HEK293T (cell line): Measurements from ENCODE around the gene TIPARP.
"Not testable (repeated sequence)": the region's sequence is repeated elsewhere in the genome, so short reads cannot be mapped to it uniquely, and the experiment has no call there.

Experiments
- CTCF ChIA-PET: fragments of 350-600 bp; formaldehyde crosslinking; extraction: SDS; loops from one replicate; lab custom pipeline; 2021; ENCODE audit warnings: antibody characterized with exemption, inconsistent platforms; lab: Yijun Ruan, JAX
- POLR2A ChIA-PET: fragments of 350-600 bp; formaldehyde crosslinking; extraction: SDS; loops from one replicate; lab custom pipeline; 2020; ENCODE audit warnings: antibody characterized with exemption, inconsistent platforms; lab: Yijun Ruan, JAX
- DNase-seq: peaks from one replicate; pipeline ENCODE4 v3.0.0; 2012; ENCODE audit warnings: mixed read lengths; ENCODE audit errors: extremely low spot score
- ARNT ChIP-seq: fragments of 450-650 bp; IDR thresholded peaks from 2 replicates; pipeline ENCODE4 v1.6.1; 2017; ENCODE audit warnings: mild to moderate bottlenecking
- BHLHE40 ChIP-seq: fragments of 450-650 bp; IDR thresholded peaks from 2 replicates; pipeline ENCODE4 v1.6.1; 2016; ENCODE audit warnings: mild to moderate bottlenecking, moderate library complexity, borderline replicate concordance
- CTBP1 ChIP-seq: fragments of 450-650 bp; IDR thresholded peaks from 2 replicates; pipeline ENCODE4 v1.6.1; 2016; ENCODE audit warnings: borderline replicate concordance
- ELF4 ChIP-seq: fragments of 450-650 bp; IDR thresholded peaks from 2 replicates; pipeline ENCODE4 v1.6.1; 2017; ENCODE audit warnings: antibody characterized with exemption
- FOXA1 ChIP-seq: fragments of 450-650 bp; IDR thresholded peaks from 2 replicates; pipeline ENCODE4 v1.6.1; 2016; ENCODE audit warnings: mild to moderate bottlenecking
- FOXK2 ChIP-seq: fragments of 450-650 bp; IDR thresholded peaks from 2 replicates; pipeline ENCODE4 v1.6.1; 2016; ENCODE audit warnings: mild to moderate bottlenecking
- FOXM1 ChIP-seq: fragments of 450-650 bp; IDR thresholded peaks from 2 replicates; pipeline ENCODE4 v1.6.1; 2017; ENCODE audit warnings: mild to moderate bottlenecking, borderline replicate concordance
- HDGF ChIP-seq: fragments of 450-650 bp; IDR thresholded peaks from 2 replicates; pipeline ENCODE4 v1.6.1; 2017; ENCODE audit warnings: antibody characterized with exemption, borderline replicate concordance
- L3MBTL2 ChIP-seq: fragments of 450-650 bp; conservative IDR thresholded peaks from 2 replicates; pipeline ENCODE4 v1.6.1; 2016; ENCODE audit warnings: mild to moderate bottlenecking
- LEF1 ChIP-seq: fragments of 450-650 bp; IDR thresholded peaks from 2 replicates; pipeline ENCODE4 v1.6.1; 2017; ENCODE audit warnings: mild to moderate bottlenecking, borderline replicate concordance
- NFRKB ChIP-seq: fragments of 450-650 bp; IDR thresholded peaks from 2 replicates; pipeline ENCODE4 v1.6.1; 2016; ENCODE audit warnings: mild to moderate bottlenecking, moderate library complexity
- SP1 ChIP-seq: fragments of 450-650 bp; IDR thresholded peaks from 2 replicates; pipeline ENCODE4 v1.6.1; 2017
- SUZ12 ChIP-seq: fragments of 450-650 bp; IDR thresholded peaks from 2 replicates; pipeline ENCODE4 v1.6.1; 2016; ENCODE audit warnings: mild to moderate bottlenecking
- TARDBP ChIP-seq: fragments of 450-650 bp; IDR thresholded peaks from 2 replicates; pipeline ENCODE4 v1.6.1; 2016
- ZNF384 ChIP-seq: fragments of 450-650 bp; IDR thresholded peaks from 2 replicates; pipeline ENCODE4 v1.6.1; 2016
- TF ChIP-seq, protein P1 (sequence below): fragments of 450-650 bp; IDR thresholded peaks from 2 replicates; pipeline ENCODE4 v1.6.1; 2016

Gene TIPARP

GRCh38 chr3:156649681-156650080, 24.7 kb upstream of the TIPARP start:
- no peak for TF ChIP-seq LEF1
- TF ChIP-seq NFRKB, result no peak
- TF ChIP-seq HDGF, result no peak
- TF ChIP-seq, protein P1, sequence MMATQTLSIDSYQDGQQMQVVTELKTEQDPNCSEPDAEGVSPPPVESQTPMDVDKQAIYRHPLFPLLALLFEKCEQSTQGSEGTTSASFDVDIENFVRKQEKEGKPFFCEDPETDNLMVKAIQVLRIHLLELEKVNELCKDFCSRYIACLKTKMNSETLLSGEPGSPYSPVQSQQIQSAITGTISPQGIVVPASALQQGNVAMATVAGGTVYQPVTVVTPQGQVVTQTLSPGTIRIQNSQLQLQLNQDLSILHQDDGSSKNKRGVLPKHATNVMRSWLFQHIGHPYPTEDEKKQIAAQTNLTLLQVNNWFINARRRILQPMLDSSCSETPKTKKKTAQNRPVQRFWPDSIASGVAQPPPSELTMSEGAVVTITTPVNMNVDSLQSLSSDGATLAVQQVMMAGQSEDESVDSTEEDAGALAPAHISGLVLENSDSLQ, result no peak
- TF ChIP-seq SUZ12, result no peak
- TF ChIP-seq FOXK2, result no peak
- TF ChIP-seq SP1, result no peak
- TF ChIP-seq ZNF384, result no peak
- no peak for TF ChIP-seq FOXA1
- TF ChIP-seq CTBP1, result no peak
- TF ChIP-seq ARNT, result no peak
- no peak for TF ChIP-seq FOXM1
- no peak for TF ChIP-seq TARDBP
- TF ChIP-seq ELF4, result no peak
- ChIA-PET CTCF (no interaction called here), POLR2A (no interaction called here)
- DNase-seq, result no peak

GRCh38 chr3:156652661-156653060, 21.7 kb upstream of the TIPARP start:
- DNase-seq, POLR2A ChIA-PET, CTCF ChIA-PET: not testable (repeated sequence)

GRCh38 chr3:156654834-156655233, 19.6 kb upstream of the TIPARP start:
- ChIA-PET POLR2A (no interaction called here), CTCF (no interaction called here)
- no peak for DNase-seq
- TF ChIP-seq ARNT (no peak), L3MBTL2 (no peak), BHLHE40 (no peak), CTBP1 (no peak), FOXM1 (no peak), TARDBP (no peak), NFRKB (no peak), LEF1 (no peak), ZNF384 (no peak), SP1 (no peak), FOXK2 (no peak), HDGF (no peak), ELF4 (no peak)
- TF ChIP-seq, protein P1, result no peak

GRCh38 chr3:156655819-156656550, 18.4 kb upstream of the TIPARP start:
- ChIA-PET POLR2A (no interaction called here), CTCF (no interaction called here)
- DNase-seq, result no peak
- no peak for TF ChIP-seq TARDBP
- no peak for TF ChIP-seq FOXA1
- TF ChIP-seq FOXK2, result no peak
- no peak for TF ChIP-seq FOXM1
- TF ChIP-seq ZNF384, result no peak
- TF ChIP-seq, protein P1, result no peak
- TF ChIP-seq SP1, result no peak
- TF ChIP-seq SUZ12, result no peak
- no peak for TF ChIP-seq ELF4
- no peak for TF ChIP-seq CTBP1

DNA sequence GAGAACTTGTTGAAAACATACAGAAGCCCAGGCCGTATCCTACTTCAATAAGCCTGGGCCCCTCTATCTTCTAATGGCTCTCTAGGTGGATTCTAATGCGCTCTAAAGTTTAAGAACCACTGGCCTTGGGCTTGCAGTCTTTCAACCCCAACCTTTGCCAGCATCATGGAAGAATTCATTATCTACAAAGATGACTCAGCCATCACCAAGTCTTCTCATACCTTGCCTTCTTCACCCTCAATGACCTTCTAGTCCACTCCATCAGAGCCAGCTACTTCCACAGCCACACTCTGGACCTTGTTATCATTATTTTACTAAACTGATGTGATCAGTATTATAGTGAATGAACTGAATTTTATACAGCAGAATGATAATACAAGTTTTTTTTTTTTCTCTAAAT, 16.9 kb upstream of the TIPARP start:
- CTCF ChIA-PET, result no interaction called here
- no peak for TF ChIP-seq HDGF
- no peak for TF ChIP-seq ARNT
- TF ChIP-seq FOXK2, result no peak
- TF ChIP-seq FOXA1, result no peak
- TF ChIP-seq, protein P1, result no peak
- no peak for TF ChIP-seq ZNF384
- no peak for TF ChIP-seq CTBP1
- TF ChIP-seq L3MBTL2, result no peak
- TF ChIP-seq ELF4, result no peak
- no peak for TF ChIP-seq SP1
- TF ChIP-seq LEF1, result no peak
- no peak for DNase-seq
- POLR2A ChIA-PET, result interaction anchor here (0.5 kb wide), 1 partner anchor 57 kb away, joined by 3 read pairs; no protein-coding TSS in a partner anchor
